HG03066 (cell line): ENCODE measurements around the gene LRAT.

Source experiments
- ATAC-seq: cut with Tn5 transposase; IDR thresholded peaks from one replicate; pipeline ENCODE4 v1.9.1; 2021; ENCODE audit warnings: low read depth; ENCODE audit not compliant: unreplicated experiment

LRAT gene

DNA sequence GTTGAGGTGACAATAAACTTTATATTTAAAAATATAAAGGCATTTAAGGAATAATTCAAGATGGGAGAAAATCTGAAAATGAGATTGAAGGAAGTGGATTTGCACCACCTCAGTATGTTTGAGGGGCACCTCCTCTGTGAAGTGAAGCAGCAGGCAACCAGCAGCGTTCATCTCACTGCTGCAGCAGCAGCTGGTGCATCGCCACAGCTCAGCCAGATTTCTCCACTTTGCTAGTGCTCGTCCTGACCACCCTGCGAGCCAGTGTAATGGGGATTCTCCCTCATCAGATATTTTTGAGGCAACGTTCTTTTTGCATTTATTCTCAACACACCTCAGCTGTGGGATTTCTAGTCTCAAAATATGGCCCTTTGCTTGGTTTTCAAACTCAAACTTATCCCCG, 13.9 kb downstream of the LRAT start:
- ATAC-seq = no peak

DNA sequence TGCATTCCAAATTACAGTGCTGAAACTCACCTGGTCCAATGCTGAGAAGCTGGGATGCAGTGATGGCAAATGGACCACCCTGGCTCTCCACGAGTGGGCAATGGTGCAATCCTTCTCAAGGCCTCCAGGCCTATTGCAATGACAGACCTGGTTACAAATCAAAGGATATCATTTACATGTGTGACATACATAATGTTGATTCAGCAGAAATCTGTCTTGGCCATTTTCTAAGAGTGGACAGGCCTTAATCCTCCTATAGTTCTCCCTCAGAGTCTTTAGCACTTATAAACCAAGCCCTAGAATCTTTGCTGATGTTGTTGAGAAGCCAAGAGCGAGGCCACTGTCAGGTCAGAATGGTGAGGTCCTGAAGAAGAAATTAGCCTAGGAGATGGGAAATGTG, 17.1 kb downstream of the LRAT start:
- ATAC-seq = no peak

DNA sequence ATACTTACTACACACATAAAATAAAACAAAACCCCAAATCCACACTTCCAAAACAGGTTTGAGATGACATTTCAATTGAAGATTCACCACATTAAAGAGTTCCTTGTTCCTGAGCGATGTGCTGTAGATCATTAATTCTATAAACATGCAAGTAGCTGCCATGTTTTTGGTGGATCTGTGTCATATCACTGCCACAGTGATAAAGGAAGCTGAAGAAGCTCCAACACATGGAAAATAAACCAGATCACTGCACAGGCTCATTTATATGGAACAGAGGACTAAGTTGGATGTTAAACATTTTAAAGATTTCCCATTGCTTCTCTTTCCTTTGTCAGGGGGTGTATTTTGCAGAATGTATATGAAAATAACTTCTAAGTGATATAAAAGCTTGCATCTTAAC, 34.5 kb downstream of the LRAT start:
- no peak for ATAC-seq

DNA sequence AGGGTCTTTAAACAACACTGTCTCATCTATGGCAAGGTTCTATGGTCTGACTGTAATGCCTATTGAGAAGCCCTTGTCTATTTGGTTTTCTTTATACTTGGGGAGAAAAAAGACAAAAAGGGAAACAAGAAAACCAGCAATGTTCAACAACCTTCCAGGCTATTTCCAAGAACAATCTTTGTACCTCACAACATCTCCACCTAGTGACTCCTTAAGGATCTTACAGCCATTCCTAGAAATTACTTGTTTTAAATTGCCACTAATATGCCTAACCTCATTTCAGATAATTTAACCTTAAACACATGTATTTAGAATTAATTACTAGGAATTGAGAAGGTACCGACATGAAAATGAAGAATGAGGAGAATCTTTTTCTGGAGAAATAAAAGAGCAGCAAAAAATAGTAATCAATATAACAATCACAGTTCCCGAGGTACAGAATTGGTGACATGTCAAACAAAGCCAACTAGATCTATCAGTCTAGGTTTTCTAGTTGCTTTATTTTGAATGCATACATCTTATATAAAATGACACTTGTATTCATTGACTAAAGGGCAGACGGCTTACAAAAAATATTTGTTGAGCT, 35.7 kb downstream of the LRAT start:
- no peak for ATAC-seq

- ATAC-seq = no peak
Measured at GRCh38 chr4:154781126-154781982, 37.6 kb downstream of the LRAT start, which contains the start of gene RBM46. Gene RBM46, plus strand, starts transcription at chr4:154781272. Its CDS starts 15,481 bp downstream, at chr4:154796753.

GRCh38 chr4:154781983-154782293, 38.1 kb downstream of the LRAT start:
- no peak for ATAC-seq
